SK-MEL-5 (cell line): ENCODE data around the gene NOP14. TPM values are rescaled to one million over a fixed set of nuclear protein-coding genes. Genes with fewer than 3 reads are reported as not detected.
"Not testable (repeated sequence)": the region's sequence is repeated elsewhere in the genome, so short reads cannot be mapped to it uniquely, and the experiment has no call there.

Experiments
- DNase-seq: peaks from one replicate; pipeline ENCODE4 v3.0.0-alpha.2; 2016; ENCODE audit warnings: low read depth, low spot score
- in situ Hi-C: cut with HindIII; loops from 2 replicates; pipeline ENCODE4 v1.10.0; 2016; ENCODE audit warnings: low sequenced_read_pairs, high pct_unique_total_duplicates, low pct_unique_long_range_greater_than_20kb
- total RNA-seq: library from RNA; depleted of rRNA; stranded (reverse); fragments of >200 nt; shearing (Covaris generic); gene quantifications from 2 replicates; pipeline ENCODE4 v1.2.3, GENCODE V29; 2014

The NOP14 gene
- total RNA-seq, 1 experiment from 2014 or later = 22.5 TPM

- in situ Hi-C loops, DNase-seq: not testable (repeated sequence)
These were observed 17.3 kb downstream of the NOP14 start for GRCh38 chr4:2945619-2946604.

- in situ Hi-C loops = no loop called here
- DNase-seq = no peak
These were observed 18.4 kb downstream of the NOP14 start for GRCh38 chr4:2944586-2945526.

- no peak for DNase-seq
- in situ Hi-C loops = no loop called here
These were observed 19.1 kb downstream of the NOP14 start for GRCh38 chr4:2944091-2944482.

- DNase-seq = no peak
- in situ Hi-C loops = no loop called here
These were observed 19.7 kb downstream of the NOP14 start for GRCh38 chr4:2943364-2944090.

GRCh38 chr4:2942532-2943363 lies 20.5 kb downstream of the NOP14 start:
- no peak for DNase-seq
- in situ Hi-C loops = no loop called here

- DNase-seq = no peak
- in situ Hi-C loops = no loop called here
These were observed 21.1 kb downstream of the NOP14 start for GRCh38 chr4:2942037-2942531.

GRCh38 chr4:2941138-2942036 lies 21.8 kb downstream of the NOP14 start:
- in situ Hi-C loops = no loop called here
- DNase-seq = no peak

- no peak for DNase-seq
- in situ Hi-C loops = no loop called here
These were observed 22.7 kb downstream of the NOP14 start for GRCh38 chr4:2940267-2941137.

GRCh38 chr4:2939383-2940243 lies 23.6 kb downstream of the NOP14 start:
- in situ Hi-C loops = no loop called here

GRCh38 chr4:2938906-2939305 lies 24.3 kb downstream of the NOP14 start:
- in situ Hi-C loops = no loop called here

More at GRCh38 chr4:2939383-2940243, 23.6 kb downstream of the NOP14 start:
- no peak for DNase-seq

GRCh38 chr4:2938411-2938810 lies 24.8 kb downstream of the NOP14 start:
- in situ Hi-C loops = not testable (repeated sequence)

More at GRCh38 chr4:2938906-2939305, 24.3 kb downstream of the NOP14 start:
- DNase-seq = no peak

GRCh38 chr4:2937986-2938385 lies 25.2 kb downstream of the NOP14 start:
- in situ Hi-C loops = no loop called here
- DNase-seq = no peak

More at GRCh38 chr4:2938411-2938810, 24.8 kb downstream of the NOP14 start:
- DNase-seq = not testable (repeated sequence)

GRCh38 chr4:2937146-2937857 lies 25.9 kb downstream of the NOP14 start:
- DNase-seq = no peak

More at GRCh38 chr4:2937146-2937857, 25.9 kb downstream of the NOP14 start:
- in situ Hi-C loops = no loop called here
